SK-N-MC (cell line): ENCODE results near the gene CCT7.

ENCODE experiments used
- DNase-seq: peaks from one replicate; pipeline ENCODE4 v3.0.0-alpha.2; 2011; ENCODE audit warnings: low read depth, low spot score
- H3K27ac ChIP-seq: fragments of 200-600 bp; sonication (generic); 2 replicates; pipeline ENCODE4 v1.5.1; 2016; ENCODE audit warnings: mixed run types
- H3K36me3 ChIP-seq: fragments of 200-600 bp; sonication (generic); 2 replicates; pipeline ENCODE4 v1.6.1; 2017; ENCODE audit warnings: antibody characterized with exemption, low read length, mixed read lengths; ENCODE audit not compliant: insufficient read depth
- H3K4me3 ChIP-seq: fragments of 200-600 bp; sonication (generic); 2 replicates; pipeline ENCODE4 v1.5.1; 2016
- H3K9ac ChIP-seq: fragments of 200-600 bp; sonication (generic); 2 replicates; pipeline ENCODE4 v1.8.0; 2017; ENCODE audit warnings: mixed run types, mixed read lengths; ENCODE audit not compliant: insufficient read length
- H3K9me3 ChIP-seq: fragments of 200-600 bp; sonication (generic); 2 replicates; pipeline ENCODE4 v1.6.1; 2017; ENCODE audit warnings: low read depth, mild to moderate bottlenecking, antibody characterized with exemption, low read length, moderate library complexity, mixed read lengths
- EZH2 ChIP-seq: fragments of 200-600 bp; sonication (generic); IDR thresholded peaks from one replicate; pipeline ENCODE4 v1.6.1; 2017; ENCODE audit warnings: antibody characterized with exemption
- FOXP2 ChIP-seq: optimal IDR thresholded peaks from 2 replicates; pipeline ENCODE3; 2011; ENCODE audit warnings: mild to moderate bottlenecking, moderate library complexity; ENCODE audit not compliant: insufficient read depth; ENCODE audit errors: extremely low read length, control extremely low read depth
- POLR2AphosphoS5 ChIP-seq: IDR thresholded peaks from 2 replicates; pipeline ENCODE4 v1.6.1; 2012; ENCODE audit warnings: mild to moderate bottlenecking, low read depth, low read length, borderline replicate concordance

CCT7 gene

GRCh38 chr2:73266061-73266901, 32.2 kb downstream of the CCT7 start:
- TF ChIP-seq EZH2 (no peak), POLR2AphosphoS5 (no peak), FOXP2 (no peak)
- DNase-seq, result no peak
- H3K27ac ChIP-seq, result no peak overlapping the region
- H3K4me3 ChIP-seq, result no peak overlapping the region
- H3K36me3 ChIP-seq, result no peaks in the 10 kb centered on the region
- H3K9me3 ChIP-seq, result no peaks in the 10 kb centered on the region
- no peak overlapping the region for H3K9ac ChIP-seq

GRCh38 chr2:73267008-73267407, 32.9 kb downstream of the CCT7 start:
- no peaks in the 10 kb centered on the region for H3K36me3 ChIP-seq
- no peak for DNase-seq
- no peak overlapping the region for H3K9ac ChIP-seq
- no peaks in the 10 kb centered on the region for H3K9me3 ChIP-seq
- no peak overlapping the region for H3K27ac ChIP-seq
- TF ChIP-seq EZH2, result no peak
- TF ChIP-seq POLR2AphosphoS5, result no peak
- no peak for TF ChIP-seq FOXP2
- no peak overlapping the region for H3K4me3 ChIP-seq

DNA sequence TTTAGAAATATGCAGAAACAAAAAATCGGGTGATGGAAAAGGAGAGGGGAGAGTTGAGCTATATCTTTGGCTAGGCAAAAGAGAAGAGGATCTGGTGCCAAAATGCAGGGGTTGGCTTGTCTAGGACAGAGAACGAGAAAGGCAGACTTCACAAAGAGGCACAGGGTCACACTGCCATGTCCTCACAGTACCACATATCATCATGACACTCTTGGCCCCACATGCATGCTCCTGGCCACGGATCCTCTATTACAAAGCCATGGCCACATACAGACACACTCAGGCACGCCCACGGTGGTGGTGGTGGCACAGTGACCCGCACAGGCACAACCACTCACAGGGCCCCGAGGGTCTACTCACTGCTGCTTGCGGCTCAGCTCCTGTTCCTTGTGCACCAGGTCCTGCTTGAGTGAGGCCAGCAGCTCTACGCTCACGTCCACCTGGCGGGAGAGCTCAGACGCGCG, 34.3 kb downstream of the CCT7 start:
- H3K9me3 ChIP-seq, result no peaks in the 10 kb centered on the region
- H3K4me3 ChIP-seq, result no peak overlapping the region
- no peaks in the 10 kb centered on the region for H3K36me3 ChIP-seq
- H3K9ac ChIP-seq, result no peak overlapping the region
- TF ChIP-seq POLR2AphosphoS5 (no peak), EZH2 (no peak), FOXP2 (no peak)
- H3K27ac ChIP-seq, result no peak overlapping the region
- DNase-seq, result no peak

- no peak for DNase-seq
- no peaks in the 10 kb centered on the region for H3K36me3 ChIP-seq
- no peak overlapping the region for H3K9ac ChIP-seq
- no peak overlapping the region for H3K27ac ChIP-seq
- H3K4me3 ChIP-seq, result no peak overlapping the region
- H3K9me3 ChIP-seq, result no peaks in the 10 kb centered on the region
- no peak for TF ChIP-seq EZH2
- no peak for TF ChIP-seq FOXP2
- TF ChIP-seq POLR2AphosphoS5, result no peak
Observed at GRCh38 chr2:73268830-73269685, 35.0 kb downstream of the CCT7 start.

DNA sequence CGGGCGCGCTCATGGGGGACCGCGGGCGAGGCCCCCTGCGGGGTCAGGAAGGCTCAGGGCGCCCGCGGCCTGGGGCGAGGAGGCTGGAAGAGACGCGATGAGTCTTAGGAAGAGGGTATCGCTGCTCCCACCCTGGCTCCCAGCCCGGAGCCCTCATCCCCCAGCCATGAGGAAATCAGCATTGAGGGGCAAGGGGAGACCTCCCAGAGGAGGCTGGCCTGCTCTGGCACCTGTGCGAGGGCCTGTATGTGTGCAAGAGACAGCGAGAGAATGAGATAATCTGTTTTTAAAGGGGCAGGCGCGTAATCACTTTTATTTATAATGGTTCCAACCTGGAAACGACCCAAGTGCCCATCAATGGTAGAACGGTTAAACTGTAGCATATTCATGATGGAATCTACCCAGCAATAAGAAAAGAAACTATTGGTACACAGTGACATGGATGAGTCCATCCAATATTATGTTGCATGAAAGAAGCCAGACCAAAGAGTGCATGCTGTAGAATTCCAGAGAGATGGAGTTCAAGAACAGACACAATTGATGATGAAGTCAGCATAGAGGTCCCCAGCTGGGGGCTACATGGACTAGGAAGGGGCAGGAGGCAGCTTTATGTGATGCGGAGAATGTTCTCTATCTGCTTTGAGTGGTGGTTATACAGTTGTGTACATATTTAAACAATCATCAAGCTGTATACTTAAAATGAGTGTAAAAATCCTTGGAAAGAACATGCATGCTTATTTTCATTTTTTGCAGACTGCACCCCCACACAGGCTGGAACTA, 35.8 kb downstream of the CCT7 start:
- no peak for TF ChIP-seq EZH2
- TF ChIP-seq FOXP2, result no peak
- no peak for TF ChIP-seq POLR2AphosphoS5
- no peak overlapping the region for H3K9ac ChIP-seq
- no peaks in the 10 kb centered on the region for H3K9me3 ChIP-seq
- no peak overlapping the region for H3K4me3 ChIP-seq
- H3K36me3 ChIP-seq, result no peaks in the 10 kb centered on the region
- no peak for DNase-seq
- no peak overlapping the region for H3K27ac ChIP-seq

- no peaks in the 10 kb centered on the region for H3K9me3 ChIP-seq
- DNase-seq, result no peak
- H3K4me3 ChIP-seq, result no peak overlapping the region
- H3K9ac ChIP-seq, result no peak overlapping the region
- H3K27ac ChIP-seq, result no peak overlapping the region
- no peak for TF ChIP-seq FOXP2
- TF ChIP-seq POLR2AphosphoS5, result no peak
- no peak for TF ChIP-seq EZH2
- no peaks in the 10 kb centered on the region for H3K36me3 ChIP-seq
Observed at GRCh38 chr2:73272270-73272669, 38.2 kb downstream of the CCT7 start.

- H3K27ac ChIP-seq, result no peak overlapping the region
- no peaks in the 10 kb centered on the region for H3K36me3 ChIP-seq
- H3K4me3 ChIP-seq, result no peak overlapping the region
- TF ChIP-seq POLR2AphosphoS5 (no peak), FOXP2 (no peak), EZH2 (no peak)
- no peak overlapping the region for H3K9ac ChIP-seq
- DNase-seq, result no peak
- no peaks in the 10 kb centered on the region for H3K9me3 ChIP-seq
Observed at GRCh38 chr2:73279852-73280251, 45.7 kb downstream of the CCT7 start.
